Nucleus accumbens (tissue), 56 donors: ENCODE measurements around the gene CSPG4.
"Not testable (repeated sequence)": the region's sequence is repeated elsewhere in the genome, so short reads cannot be mapped to it uniquely, and the experiment has no call there.

Experiments used
- DNase-seq, 56 donors: peaks; one replicate each; lab custom pipeline; 2025; lab: John Stamatoyannopoulos, UW

Gene CSPG4

DNA sequence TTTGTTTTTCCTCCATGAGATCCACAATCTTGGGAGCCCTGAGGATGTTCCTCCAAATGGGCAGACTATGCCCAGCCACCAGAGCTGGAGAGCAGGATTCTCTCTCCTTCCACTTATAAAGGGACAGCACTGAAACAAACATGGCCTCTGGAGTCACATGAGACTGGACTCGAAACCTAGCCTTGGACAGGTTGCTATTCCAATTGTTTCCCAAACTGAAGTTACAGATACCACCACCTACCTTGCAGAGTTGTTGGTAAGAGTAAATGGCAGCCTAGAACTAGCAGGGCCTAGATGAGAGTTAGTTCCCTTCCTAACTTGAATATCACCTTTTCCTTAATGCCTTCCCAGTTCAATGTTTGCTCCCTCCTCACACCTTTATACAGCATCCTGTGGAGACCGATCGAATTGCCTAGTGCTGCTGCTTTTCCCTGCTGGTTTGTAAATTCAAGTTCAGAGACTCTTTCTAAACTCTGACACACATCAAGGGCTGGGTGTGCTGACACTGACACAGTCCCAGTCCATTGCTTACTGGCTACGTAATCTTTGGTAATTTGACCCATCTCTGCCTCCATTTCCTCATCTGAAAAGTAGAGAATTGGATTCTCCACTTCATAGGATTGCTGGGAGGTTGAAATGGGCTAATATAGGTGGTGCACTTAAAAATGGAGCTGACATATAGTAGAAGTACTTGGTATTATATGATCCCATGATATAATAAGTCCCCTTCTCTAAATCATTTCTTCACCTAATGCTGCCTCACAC, 75.2 kb downstream of the CSPG4 start:
- no peak for DNase-seq

- no peak for DNase-seq
Observed at GRCh38 chr15:75636026-75636425, 76.6 kb downstream of the CSPG4 start.

- DNase-seq: not testable (repeated sequence)
Observed at GRCh38 chr15:75633922-75634321, 78.7 kb downstream of the CSPG4 start.

GRCh38 chr15:75631935-75632334, 80.7 kb downstream of the CSPG4 start:
- DNase-seq: no peak

DNA sequence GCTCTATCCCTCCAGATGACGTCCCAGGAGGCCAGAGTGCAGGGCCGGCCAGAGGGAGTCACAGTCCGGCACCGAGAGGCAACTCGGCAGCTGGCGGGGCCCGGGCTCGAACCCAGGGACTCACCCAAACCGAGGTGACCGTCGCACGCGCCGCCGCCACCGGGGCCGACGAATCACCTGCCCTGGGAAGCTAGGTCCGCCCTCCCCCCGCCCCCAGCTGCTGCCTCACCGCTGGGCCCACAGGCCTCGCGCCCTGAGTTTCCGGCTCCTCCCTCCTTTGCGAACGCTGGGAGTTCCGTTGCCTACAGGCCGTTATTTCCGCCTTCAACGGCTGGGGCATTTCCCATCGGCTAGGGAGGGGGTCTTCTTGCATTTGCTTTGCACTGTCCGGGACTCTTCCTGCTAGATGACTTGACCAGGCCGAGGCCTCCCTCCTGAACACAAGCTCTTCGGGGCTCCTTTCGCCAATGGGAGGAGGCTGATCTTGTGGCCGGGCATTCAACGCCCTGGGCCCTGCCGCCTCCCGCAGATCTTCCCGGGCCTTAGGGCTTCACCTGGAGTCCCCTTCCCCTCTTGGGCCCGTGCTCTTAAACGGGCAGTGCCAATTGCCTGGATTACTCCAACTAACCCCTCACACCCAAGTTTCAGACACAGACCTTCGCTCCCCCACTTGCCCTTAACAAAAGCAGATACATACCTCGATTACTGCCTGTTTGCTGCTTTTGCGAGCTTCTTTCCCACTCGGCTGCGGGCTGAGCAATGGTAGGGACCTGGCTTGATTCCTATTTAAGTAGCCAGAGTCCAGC, 86.9 kb downstream of the CSPG4 start, which contains the start of gene SNUPN:
Gene SNUPN (minus strand): TSS at position 184 of the 806 bp plus-strand sequence. CDS start 4,674 bp downstream, outside the sequence.
- DNase-seq: peak; percentile 46 to 95 (median 88)
